GM18861 (cell line): ENCODE results near the gene CTAGE15.
"Not testable (repeated sequence)": the region's sequence is repeated elsewhere in the genome, so short reads cannot be mapped to it uniquely, and the experiment has no call there.

Experiments
- ATAC-seq: cut with Tn5 transposase; IDR thresholded peaks from one replicate; pipeline ENCODE4 v1.9.1; 2021; ENCODE audit not compliant: unreplicated experiment

CTAGE15 gene, protein sequence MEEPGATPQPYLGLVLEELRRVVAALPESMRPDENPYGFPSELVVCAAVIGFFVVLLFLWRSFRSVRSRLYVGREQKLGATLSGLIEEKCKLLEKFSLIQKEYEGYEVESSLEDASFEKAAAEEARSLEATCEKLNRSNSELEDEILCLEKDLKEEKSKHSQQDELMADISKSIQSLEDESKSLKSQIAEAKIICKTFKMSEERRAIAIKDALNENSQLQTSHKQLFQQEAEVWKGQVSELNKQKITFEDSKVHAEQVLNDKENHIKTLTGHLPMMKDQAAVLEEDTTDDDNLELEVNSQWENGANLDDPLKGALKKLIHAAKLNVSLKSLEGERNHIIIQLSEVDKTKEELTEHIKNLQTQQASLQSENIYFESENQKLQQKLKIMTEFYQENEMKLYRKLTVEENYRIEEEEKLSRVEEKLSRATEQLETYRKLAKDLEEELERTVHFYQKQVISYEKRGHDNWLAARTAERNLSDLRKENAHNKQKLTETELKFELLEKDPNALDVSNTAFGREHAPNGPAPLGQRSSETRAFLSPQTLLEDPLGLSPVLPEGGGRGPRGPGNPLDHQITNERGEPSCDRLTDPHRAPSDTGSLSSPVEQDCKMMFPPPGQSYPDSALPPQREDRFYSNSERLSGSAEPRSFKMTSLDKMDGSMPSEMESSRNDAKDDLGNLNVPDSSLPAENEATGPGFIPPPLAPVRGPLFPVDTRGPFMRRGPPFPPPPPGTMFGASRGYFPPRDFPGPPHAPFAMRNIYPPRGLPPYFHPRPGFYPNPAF

DNA sequence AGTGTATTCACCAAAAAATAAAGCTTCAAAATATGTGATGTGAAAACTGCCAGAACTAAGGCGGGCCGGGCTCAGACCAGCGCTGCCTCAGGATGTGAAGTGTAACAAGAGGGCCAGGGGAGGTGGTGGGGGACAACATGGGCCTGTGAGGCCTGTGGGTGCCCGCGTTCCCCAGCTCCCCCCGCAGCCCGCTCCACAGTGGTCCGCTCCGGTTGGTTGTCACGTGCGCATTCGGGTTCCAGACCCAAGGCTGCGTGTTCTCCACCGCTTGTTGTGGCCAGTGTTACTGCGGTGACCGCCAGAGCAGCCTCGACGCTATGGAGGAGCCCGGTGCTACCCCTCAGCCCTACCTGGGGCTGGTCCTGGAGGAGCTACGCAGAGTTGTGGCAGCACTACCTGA is at the start of gene CTAGE15:
Gene CTAGE15, plus strand, starts transcription at position 301 of the 400 bp plus-strand sequence. Its CDS starts 17 bp downstream, at position 318.
- ATAC-seq = not testable (repeated sequence)

DNA sequence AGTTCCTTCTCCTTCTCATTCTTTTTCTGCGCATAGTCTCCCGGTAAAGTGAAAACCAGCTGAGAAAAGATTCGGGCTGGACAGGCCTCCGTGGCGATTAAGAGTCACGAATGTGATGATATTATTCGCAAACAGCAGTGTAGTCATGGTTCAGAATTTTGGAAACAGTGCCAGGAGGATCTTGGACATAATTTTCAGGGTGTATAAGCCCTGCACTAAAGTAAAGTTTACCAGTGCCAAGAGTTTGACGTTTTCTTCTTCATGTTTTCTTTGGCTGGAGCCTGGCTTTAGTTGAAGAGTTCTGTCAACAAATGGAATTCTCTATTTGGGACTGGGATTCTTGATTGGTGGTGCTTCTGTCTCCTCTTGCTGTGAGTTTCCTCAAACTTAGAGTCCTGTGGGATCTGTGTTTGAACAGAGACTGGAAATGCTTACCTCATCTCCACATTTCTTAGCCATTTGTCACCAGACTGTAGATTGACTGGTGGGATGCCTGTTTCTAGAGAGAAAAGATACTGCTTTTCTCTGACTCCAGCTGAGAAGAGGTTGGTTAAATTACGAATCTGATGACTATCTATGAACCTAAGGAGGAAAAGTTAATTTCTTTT is 49.2 kb upstream of the CTAGE15 start:
- ATAC-seq = not testable (repeated sequence)

DNA sequence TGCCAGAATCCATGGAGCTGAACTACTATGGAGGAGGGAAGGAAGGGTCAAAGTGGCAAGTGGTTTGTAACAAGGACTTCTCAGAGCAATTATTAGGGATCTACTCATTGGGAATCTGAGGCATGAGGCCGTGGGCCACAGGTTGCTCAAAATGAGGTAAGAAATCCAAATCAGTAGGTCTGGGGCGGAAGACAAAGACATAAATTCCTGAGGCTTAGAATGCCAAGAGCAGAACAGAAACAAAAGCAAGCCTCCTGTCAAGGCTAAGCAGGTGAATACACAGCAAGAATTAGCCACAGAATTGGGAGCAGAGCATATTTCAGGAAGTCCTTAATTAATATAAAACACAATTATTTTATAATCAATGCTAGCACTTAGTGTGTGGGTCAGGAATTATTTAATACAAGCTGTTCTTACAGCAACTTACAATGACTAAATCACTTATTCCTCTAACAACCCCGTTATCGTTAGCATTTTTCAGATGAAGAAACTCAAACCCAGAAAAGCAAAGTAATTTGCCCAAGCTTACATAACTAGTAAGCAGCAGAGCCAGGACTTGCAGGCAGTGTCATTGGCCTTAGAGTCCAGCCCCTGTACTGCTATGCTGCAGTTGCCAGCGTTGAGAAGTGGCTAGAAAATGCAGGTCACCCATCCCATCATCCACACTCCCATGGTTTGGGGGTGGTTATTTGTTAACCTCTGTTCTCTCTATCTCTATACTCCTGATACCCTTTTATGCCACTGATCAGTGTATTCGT is 40.3 kb upstream of the CTAGE15 start:
- not testable (repeated sequence) for ATAC-seq

DNA sequence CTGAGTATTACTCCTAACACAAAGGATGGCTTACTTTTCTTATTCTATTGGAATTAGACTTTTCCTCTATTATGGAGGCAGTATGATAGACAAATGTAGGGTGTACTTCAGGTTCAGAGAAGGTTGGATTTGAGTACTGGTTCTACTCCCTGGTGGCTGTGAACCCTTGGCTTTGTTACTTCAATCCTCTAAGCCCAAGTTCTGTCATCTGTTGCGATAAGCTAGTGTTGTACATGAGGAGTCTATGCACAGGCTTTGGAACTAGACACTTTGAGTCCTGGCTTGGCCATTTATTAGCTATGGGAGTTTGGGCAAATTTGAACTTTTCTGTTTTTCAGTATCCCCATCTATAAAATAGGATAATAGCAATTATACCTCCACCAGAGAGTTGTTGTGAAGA is 39.7 kb upstream of the CTAGE15 start:
- ATAC-seq = not testable (repeated sequence)

DNA sequence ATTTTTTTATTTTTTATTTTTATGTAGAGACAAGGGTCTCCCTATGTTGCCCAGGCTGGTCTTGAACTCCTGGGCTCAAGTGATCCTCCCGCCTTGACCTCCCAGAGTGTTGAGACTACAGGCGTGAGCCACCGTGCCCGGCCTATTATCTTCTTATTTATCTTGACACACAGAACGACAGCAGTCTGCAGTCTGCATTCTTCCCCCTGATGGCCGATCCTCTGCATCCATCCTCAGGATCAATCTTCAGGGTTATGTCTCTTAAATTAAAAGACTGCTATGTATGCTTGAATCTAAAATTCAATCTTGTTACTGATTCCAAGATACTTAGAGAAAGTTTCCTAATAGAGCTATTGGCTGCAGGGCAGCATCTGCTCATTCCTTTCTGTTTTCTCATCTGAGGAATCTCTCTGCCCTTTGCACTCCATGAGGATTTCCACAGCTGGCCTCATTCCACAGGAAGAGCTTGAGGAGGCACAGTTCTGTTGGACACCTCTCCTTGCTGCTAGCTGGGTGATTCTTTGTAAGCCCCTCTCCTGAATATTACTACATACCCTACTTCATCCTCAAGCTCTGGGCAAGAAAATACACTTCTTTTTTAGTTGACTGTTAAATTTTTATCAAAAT is 38.3 kb upstream of the CTAGE15 start:
- not testable (repeated sequence) for ATAC-seq

DNA sequence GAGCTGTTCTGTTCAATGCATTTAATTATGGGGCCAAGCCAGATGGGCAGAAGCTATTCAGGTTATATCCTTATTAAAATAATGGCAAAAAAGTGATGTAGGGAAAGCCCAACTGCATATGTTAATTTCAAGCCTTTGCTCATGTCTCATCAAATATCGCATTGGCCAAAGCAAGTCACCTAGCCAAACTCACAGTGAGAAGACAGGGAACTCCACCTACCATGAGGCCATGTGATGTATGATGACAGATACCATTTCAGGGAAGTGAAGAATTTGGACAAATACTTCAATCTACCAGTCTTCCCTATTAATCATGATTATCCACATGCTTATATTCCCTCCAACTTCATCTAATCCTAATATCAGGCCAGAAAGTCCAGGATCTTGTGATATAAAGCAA is 35.2 kb upstream of the CTAGE15 start:
- ATAC-seq = not testable (repeated sequence)

DNA sequence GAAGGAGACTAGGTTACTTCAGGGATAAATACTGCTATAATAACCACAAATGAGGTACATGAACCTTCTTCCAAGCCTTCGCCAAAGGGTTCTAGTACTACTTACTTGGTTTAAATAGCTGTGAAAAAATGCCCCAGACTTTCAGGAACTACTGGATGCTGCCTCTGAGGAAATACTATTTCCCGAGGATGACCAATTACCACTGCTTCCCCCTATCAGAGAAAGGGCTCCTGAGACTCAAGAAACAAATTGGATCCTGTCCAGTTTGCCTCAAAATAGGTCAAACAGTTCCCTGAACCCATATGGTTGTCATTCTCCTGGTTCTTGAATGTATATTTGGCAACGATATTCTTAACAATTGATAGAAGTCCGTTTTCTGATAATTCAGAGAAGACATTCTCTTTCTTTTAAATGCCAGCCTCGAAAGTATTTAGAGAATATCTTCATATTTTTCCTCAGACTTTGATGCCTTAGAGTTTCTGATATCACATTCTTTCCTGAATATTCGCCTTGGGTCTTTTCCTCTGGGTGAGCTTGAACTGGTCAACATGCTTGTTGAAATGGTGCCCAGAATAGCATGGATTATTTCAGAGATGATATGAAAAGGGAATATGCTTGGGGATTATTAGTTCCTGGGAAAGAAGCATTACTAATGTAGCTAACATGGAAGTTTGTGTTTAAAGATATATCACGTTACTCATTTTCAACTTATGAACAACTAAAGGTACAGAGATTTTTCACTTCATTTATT is 28.1 kb upstream of the CTAGE15 start:
- not testable (repeated sequence) for ATAC-seq

DNA sequence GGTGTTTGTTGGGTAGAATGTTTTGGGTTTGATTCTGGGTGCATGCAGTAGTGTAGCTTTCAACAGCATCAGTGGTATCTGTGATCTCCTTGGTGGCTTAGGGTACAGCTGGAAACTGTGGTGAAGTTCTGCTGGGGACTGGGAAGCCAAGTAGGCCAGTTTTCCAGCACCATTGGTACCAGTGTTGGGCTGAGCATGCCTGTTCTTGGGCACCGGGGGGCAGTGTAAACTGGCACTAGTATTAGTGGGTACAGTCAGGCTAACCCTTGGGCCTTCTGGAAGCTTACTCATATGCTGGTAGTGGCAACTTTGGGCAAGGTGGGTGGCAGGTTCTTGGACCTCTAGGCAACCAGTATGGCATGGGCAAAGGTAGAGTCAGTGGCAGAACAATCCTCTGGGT is 15.6 kb upstream of the CTAGE15 start:
- ATAC-seq = not testable (repeated sequence)

DNA sequence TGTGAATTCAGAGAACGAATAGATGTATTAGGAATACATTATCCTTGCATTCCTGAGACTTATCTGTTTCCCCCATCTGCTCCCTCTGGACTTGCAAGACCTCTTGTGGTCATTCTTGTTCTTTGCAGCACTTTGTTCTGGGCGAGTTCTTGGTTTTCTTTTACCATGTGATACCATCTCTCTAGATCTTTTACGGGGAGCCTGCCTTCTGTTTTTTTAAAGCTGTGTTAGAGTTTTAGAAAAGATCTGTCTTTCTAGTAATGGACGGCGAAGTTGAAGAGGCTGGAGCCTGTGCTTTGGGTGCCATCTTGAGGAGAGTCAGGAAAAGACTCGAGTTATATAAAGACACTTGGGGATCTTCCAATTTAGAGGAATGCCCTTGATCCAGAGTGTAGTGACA is 8.3 kb upstream of the CTAGE15 start:
- peak; percentile 71 for ATAC-seq

DNA sequence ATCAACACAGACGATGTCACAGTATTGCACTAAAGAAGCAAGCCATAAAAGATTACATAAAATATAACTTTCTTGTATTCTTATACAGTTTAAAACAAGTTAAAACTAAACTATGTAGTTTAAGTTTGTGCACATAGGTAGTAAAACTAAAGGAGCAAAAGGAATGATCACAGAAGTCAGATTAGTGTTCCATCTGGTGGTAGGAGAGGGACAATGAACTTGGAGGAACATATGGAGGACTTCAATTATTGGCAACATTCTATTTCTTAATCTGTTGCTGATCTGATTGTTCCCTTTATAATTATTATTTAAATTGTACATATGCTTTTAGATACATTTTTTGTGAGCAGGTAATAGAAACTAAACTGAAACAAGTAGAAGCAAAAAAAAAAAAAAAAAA is 5.6 kb upstream of the CTAGE15 start:
- ATAC-seq = not testable (repeated sequence)

DNA sequence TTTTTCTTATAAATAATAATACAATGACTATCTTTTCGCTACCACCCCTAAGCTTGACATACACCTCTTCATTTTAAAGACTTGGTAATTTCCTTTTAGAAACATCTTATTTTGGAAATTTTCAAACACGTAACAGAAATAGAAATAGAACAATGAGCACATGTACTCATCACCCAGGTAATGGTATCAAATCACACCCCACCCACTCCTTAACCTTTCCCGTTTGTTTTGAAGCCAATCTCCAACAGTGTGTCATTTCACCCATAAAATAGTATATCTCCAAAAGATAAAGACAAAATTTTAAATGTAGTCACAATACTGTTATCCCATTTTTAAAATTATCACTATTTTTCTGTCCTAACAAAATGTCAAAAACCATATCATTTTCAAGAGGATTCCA is 16.6 kb downstream of the CTAGE15 start:
- ATAC-seq = not testable (repeated sequence)

DNA sequence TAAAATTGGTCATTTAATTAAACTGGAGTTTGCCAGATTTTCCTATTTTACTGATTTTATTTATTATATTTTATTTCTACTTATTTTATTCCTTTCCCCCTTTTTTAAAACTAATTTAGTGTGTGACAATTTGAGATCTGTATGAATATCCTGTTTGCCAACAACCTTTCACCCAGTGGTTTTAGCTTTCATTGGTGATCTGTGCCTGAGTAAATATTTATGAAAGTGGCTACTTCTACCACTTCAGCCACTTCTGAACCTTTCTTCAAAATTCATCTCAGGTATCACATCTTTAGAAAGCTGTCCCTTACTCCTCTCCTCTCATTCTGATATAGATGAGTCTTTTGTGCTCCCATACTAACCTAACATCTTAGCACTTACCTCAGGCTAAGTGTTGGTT is 18.3 kb downstream of the CTAGE15 start:
- ATAC-seq = not testable (repeated sequence)

DNA sequence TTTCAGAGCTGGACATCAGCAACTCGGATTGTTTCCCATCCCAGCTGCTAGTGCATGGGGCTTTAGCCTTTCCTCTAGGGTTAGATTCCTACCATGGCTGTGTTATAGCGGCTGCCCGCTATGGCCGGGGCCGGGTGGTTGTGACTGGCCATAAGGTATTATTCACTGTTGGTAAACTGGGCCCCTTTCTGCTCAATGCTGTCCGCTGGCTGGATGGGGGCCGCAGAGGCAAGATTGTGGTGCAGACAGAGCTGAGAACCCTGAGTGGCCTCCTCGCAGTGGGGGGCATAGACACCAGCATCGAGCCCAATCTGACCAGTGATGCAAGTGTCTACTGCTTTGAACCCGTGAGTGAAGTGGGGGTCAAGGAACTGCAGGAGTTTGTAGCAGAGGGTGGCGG is 26.5 kb downstream of the CTAGE15 start:
- not testable (repeated sequence) for ATAC-seq

DNA sequence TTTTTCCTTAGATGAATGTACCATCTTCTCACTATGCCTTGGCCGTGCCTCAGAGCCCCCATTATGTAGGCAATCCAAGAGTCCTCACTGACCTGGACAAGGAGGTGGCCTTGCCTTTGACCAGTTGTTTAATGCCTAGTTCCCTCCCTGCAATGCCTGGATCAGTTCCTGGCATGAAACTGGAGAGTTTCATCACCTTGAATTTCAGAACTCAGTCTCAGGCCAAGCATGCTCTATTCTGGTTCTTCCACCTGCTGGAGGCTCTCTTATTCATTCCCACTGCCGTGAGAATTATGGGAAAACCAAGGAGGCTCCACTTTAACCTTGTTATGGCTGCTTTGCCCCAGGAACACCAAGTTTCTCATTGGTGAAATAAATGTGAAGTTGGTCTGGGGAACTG is 31.9 kb downstream of the CTAGE15 start:
- ATAC-seq = not testable (repeated sequence)

DNA sequence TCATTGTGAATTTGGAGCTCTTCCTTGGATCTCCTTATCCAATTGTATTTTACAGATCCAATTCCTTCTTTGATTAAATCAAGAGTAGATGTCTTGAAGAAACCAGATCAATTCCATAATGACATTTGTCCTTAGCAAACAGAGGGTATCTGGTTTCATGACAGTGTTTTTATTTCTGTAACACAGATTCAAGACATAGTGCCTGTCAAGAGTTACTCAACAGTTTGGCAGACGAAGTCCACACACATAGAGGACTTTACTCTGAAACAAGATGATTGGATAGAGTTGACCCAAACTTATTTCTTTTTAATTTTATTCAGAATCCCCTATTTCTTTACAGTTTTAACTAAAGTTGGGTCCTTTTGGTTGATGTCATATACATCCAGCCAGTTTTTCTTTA is 34.5 kb downstream of the CTAGE15 start:
- not testable (repeated sequence) for ATAC-seq

DNA sequence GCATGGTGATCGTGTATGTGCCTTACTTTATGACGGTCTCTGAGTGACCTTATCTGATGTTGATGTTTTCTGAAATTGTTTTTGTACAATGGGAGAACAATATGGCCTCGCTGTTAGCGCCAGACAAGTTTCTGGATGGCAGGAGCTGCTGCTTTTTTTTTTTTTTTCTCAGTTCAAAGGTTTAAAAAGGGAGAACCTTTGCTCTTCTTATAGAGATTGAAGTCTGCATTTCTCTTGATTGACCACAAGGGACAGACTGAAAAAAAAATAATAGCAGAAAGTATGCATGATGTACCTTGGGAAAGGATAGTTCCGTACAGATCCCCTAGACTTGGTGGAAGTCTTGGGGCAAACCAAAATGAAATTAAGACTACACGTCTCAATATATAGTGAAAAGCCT is 43.9 kb downstream of the CTAGE15 start:
- ATAC-seq = not testable (repeated sequence)

DNA sequence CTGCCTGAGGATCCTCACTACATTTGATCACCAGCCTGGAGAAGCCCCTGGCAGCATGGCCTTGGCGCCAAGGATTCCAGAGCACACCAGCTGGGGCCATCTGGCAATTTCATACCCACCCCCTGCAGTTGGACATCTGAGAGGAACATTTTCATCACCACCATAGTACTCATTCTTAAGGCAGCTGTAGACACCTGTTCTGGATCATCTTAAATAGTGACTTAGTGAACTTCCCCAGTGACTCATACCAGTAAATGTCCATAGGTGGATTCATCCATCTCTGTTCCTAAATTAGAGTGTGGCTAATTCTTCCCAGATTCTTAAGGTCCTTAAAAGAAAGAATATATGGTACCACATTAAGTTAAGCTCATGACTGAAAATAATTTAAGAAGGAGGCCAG is 45.6 kb downstream of the CTAGE15 start:
- not testable (repeated sequence) for ATAC-seq

DNA sequence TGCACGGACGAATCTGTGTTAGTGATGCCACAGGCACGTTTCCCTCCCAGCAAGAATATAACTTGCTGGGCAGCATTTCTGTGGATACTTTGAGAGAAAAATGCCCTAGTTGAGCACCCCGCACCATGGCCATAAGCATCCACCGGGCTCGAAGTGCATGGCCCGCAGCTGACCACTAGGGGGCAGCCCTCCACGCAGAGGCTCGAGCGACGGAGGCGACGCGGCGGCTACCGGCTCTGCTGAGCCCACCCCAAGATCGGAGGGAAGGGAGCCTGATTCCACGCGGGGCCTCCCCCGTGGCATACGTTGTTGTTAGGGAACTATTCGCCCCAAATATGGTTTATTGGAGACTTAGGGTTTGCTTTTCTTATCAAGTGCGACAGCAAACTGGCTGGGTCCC is 48.5 kb downstream of the CTAGE15 start:
- ATAC-seq = peak; percentile 15

DNA sequence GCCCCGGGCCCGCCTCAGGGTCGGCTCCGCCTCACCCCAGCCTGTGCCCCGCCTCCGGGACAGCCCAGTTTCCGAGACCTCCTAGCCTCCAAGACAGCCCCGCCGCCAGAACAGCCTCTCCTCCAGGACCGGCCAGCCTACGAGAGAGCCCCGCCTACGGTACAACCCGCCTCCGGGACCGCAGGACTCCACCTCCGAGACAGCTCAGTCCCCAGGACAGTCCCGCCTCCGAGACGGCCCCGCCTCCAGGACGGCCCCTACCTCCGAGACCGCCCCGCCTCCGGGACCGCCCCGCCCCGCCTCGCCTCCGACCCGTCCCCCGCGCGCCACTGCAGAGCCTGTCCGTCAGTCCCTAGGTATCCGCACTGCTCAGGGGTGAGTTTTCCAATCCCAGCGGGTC is 49.0 kb downstream of the CTAGE15 start, which contains the start of gene TCAF2:
Gene TCAF2, plus strand, starts transcription at position 329 of the 400 bp plus-strand sequence.
- ATAC-seq = peak; percentile 74

DNA sequence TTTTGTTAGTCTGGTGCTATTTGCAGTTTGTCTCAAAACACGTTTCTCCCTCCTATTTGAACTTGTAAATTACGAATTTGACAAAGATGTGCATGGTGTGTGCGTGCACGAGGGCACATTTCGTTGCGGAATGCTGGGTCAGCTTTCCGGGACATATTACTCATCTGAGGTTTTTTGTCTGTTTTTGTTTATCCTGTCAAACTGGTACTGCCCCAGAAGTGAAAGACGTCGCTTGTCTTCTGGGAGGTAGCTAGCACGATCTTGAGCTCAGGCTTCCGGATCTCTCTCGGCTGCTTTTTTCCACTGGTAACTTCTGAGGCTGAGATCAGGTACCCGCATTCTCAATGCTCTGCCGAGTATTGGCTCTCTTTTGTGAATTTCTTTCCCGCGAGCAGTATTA is 49.6 kb downstream of the CTAGE15 start:
- peak; percentile 38 for ATAC-seq
